Adipose tissue (tissue), 3 donors: Measurements from ENCODE around the gene PRR7. TPM values are rescaled to one million over a fixed set of nuclear protein-coding genes. Genes with fewer than 3 reads are reported as not detected.

Source experiments
- H3K27ac ChIP-seq: one replicate; pipeline ENCODE4 v1.5.1; 2013; ENCODE audit warnings: low read depth, low read length
- WGBS, 3 donors: extraction: QIAGEN DNeasy Blood & Tissue Kit; methylation state at CpG; one replicate each; pipeline ENCODE4 v1.1.7; 2013; 5-methylcytosine and 5-hydroxymethylcytosine counted together
- polyA plus RNA-seq, 3 donors: library from polyadenylated mRNA; stranded (reverse); fragments of 200-250 nt; gene quantifications; one replicate each; pipeline ENCODE4 v1.2.3, GENCODE V29; 2013
- donor health status: healthy with polysubstance abuse.
- donor health status: Bipolar disorder and iron deficiency.
- donor health status: healthy.

Gene PRR7
- polyA plus RNA-seq, 3 donors = 0.34 to 2.7 (median 1.9) TPM

DNA sequence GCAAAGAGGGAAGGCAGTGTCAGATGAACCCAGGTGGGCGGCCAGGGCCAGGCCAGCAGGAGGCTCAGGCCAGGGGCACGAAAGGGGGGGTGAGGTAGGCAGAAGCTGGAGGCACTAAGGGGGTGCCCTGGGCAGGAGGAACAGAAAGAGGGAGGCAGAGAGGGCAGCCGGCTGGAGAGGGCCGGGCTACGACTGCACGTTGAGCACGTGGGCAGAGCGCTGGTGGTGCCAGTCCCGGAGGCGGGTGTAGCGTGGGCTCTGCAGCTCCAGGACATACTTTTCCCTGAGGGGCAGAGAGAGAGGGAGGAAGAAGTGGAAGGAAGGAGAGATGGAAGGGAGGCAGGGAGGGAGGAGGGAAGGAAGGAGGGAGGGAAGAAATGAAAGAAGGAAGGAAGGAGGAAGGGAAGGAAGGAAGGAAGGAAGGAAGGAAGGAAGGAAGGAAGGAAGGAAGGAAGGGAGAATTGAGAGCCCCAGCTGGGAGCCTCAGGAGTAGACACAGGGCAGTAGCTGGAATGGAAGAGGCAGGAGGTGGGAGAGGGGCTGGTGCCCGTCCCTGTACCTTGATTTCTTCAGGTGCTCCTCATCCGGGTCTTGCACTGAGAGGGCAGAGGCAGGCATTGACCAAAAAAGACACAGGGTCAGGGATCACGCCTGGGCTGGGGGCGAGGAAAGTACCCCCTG lies 43.8 kb downstream of the PRR7 start:
- H3K27ac ChIP-seq = no peak overlapping the region
- 85 to 93% (median 90%) methylated on average over 15 of the region's 15 CpGs for WGBS, 3 donors

DNA sequence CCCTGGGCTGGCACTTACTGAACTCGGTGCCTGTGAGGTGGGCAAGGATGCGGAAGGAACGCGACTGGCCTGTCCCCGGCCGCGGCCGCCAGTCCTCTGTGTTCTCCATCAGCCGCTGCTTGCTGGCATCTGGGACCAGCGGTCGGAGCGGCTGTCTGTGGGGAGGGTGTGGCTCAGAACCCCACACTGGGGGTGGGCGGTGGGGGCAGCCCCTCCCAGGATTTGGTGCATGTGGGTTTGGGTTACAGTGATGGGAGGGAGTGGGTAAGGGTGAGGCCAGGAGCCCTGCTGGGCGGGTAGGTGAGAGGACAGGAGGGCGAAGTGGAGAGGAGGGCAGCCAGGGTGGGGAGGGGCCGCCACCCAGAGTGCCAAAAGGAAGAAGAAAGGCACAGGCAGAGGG lies 44.4 kb downstream of the PRR7 start:
- no peak overlapping the region for H3K27ac ChIP-seq

DNA sequence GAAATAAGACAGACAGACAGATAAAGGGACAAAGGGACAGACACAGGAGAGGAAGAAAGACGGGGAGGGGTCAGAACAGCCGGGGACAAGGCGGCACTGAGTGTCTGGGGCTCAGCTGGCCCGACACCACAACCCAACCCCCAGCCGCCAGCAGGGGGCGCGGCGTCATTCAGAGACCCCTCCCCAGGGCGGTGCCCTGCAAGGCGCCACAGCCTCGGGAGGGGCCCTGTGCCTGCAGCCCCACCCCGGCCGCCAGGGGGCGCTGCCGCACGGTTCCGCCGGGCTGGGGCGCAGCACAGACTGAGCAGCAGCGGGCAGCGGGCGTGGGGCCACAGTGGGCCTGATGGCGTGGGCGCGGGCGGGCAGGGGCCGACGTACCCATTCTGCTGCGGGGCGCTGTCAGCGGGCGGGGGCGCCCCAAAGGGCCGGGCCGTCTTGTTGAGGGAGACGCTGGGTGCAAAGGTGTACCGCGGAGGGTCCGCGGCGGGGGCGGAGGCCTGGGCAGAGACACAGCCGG lies 44.9 kb downstream of the PRR7 start:
- H3K27ac ChIP-seq = no peak overlapping the region
- WGBS, 3 donors = 65 to 76% (median 75%) methylated on average over 36 to 43 of the region's 43 CpGs

More for the DNA sequence above, 44.4 kb downstream of the PRR7 start:
- 93 to 95% (median 94%) methylated on average over 16 of the region's 16 CpGs for WGBS, 3 donors

DNA sequence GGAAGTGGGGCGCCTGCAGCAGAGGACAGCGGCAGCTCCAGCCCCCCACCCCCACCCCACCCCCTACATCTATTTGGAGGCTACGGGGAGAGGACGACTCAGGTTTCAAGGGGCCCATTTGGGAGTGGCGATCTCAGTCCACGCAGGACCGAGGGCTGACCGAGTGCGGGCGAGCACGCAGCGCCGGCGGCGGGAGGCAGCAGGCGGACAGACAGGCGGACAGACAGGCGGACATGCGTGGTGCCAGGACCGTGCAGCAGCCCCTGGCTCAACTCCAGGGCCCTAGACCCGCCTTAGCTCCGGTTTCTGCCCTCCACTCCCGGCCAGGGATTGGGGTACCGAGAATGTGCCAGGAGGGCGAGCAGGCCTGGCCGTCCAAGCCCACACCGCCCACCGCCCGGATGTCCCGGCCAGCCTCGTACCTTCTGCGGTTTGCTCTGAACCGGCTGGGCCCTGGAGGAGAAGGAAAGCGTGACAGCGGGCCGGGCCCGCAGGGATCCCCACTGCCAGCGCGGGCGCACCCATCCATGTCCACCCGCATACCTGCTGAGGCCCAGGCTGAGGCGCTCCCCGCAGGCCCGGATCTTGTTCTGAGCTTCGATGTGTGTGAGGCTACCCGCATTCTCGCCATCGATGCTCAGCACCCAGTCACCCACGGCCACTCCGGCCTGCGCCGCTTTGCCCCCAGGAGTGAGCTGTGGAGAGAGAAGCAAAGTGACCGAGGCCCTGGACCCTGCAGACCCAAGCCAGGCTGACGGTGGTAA lies 45.6 kb downstream of the PRR7 start:
- 93 to 98% (median 95%) methylated on average over 49 to 54 of the region's 54 CpGs for whole genome bisulfite sequencing, 3 donors
- no peak overlapping the region for H3K27ac ChIP-seq

DNA sequence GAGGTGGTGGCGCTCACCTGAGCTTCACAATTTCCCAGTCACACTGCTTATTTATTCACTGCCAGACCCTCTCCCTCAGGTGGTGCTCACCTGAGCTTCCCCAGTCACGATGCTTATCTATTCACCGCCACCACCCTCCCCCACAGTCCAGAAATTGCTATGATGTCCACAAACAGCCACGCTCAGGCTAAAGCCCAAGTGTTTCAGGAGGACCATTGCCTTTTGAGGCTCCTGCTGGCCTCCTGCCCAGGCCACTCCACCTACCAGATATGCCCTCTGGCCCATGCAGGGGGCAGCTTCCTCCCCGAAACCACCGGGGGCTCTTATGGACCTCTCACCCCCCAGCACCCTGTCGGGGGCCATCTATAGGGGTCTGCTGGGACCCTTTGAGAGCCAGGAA lies 46.2 kb downstream of the PRR7 start:
- no peak overlapping the region for H3K27ac ChIP-seq
- WGBS, 3 donors = 83 to 91% (median 84%) methylated on average over 7 of the region's 7 CpGs

DNA sequence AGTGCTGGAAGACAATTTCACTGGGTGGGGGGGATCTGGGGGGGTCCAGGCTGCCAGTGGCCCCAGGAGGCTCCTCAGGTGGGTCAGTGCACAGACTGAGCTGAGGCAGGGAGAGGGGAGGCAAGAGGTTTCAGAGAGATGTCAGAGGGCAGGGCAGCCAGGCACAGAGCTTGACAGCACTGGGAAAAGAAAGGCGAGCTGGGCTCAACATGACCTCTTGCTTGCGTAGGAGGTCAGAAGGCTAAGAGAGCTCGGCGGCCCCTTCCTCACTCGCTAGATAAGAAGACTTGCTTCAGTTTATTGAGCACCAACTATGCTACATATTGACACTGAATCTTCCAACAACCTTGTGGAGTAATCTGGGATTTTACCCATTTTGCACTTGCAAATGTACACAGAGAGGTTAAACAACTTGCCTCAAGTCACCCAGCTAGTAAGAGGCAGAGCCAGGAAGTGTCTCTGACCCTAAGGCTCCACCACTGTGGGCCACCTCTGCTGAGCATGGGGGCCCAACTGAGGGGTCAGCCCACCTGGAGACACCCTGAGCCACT lies 47.3 kb downstream of the PRR7 start:
- WGBS, 3 donors = 87 to 90% (median 90%) methylated on average over 5 of the region's 5 CpGs
- H3K27ac ChIP-seq = no peak overlapping the region

DNA sequence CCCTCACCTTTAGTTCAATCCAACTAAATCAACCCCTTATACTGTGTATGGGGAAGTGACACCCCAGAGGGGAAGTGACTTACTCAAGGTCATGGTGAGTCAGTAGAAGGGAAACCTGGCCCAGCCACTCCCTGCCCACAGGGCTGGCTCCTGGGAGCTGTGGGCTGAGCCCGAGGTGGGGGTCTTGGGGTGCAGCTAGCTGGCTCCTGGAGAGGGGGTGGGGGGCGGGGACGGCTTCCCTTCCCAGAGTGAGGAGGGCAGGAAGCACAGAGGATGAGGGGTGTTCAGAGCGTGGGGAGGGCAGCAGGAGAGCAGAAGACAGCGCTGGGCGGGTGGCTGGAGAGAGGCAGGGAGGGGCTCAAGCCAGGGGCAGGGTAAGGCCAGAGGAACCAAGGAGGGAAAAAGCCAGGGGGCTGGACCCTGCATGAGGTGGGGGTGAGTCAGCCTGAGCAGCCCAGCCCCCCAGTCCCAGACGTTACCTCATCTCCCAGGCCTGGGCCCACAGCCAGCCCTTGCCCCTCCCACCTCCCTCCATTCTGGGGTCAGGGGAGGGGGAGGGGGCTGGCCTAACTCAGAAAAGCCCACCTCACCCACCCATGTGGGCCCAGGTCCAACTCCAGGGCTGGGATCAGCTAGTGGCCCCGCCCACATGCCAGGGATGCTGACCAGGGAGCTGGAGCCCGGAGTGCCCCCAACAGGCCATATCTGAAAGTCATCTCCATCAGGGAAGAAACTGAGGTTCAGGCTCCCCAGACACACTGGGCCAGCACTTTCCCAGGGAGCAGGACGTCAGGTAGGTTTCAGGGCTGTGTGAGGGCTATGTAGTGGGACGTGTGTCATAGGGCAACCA lies 48.0 kb downstream of the PRR7 start:
- WGBS, 3 donors = 26 to 58% (median 34%) methylated on average over 11 of the region's 11 CpGs
- peak overlapping the region; percentile 76 for H3K27ac ChIP-seq

DNA sequence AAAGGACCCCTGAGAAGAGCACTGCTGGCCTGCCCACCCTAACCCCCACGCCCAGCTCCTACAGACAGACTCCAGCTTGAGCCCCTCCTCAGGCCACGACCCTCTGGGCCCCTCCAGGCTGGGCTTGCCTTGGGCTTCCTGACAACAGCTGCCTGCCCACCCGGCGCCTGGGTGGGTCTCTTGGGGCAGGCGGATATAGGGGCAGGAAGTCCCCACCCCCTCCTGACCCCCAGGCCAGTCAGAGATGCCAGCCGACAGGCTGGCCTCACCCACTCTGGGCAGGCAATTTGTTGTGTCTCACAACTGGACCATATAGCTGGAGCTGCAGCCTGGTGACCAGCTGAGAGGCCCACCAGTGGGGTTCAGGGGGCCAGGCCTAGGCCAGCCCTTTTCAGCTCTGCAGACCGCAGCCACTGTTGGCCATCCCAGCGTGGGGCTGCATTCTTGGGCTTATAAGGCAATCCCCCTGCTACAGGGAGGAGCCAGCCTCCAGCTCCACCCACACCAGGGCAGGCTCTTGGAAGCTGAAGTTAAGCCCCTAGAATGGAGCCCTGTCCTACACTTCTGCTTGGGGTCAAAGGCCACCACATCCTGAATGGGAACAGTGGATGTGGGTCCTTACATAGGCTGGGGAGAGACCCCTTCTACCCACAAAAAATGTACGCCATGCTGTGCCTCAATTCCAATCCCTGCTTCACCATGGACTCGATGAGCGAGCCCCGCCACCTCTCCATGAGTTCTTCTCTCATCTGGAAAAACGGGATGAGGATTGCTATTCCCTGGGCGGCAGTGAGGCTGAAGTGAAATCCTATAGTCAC lies 48.8 kb downstream of the PRR7 start:
- no peak overlapping the region for H3K27ac ChIP-seq
- WGBS, 3 donors = 54 to 84% (median 57%) methylated on average over 14 of the region's 14 CpGs

DNA sequence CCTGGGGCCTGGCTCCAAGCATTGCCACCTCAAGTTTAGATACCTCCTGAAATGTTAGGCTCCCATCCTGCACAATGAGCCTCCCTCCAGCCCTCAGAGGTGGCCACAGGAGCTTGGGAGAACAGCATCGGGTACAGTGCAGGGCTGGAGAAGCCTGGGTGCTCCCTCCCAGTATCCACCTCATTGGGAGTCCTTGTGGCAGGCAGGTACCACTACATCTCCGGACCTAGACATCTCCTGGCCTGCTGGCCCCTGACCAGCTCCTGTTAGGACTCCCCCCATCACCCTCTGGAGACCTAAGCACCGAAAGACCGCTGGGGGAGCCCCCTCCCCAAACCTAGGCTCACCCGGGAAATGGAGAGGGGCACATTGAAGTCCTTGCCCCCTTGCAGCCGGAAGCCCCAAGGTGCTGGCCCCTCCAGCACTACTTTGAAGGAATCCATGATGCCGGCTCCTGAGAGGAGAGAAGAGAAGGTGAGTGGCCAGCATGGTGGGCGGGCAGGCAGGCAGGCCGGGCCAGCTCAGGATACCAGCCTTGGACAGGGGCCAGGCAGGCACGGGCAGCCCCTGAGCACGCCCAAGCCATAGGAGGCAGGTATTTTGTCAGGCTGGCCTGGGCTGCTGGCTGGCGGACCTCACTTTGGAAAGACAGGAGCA lies 49.6 kb downstream of the PRR7 start:
- WGBS, 3 donors = 32 to 44% (median 35%) methylated on average over 12 of the region's 12 CpGs
- H3K27ac ChIP-seq = peak overlapping the region; percentile 11

DNA sequence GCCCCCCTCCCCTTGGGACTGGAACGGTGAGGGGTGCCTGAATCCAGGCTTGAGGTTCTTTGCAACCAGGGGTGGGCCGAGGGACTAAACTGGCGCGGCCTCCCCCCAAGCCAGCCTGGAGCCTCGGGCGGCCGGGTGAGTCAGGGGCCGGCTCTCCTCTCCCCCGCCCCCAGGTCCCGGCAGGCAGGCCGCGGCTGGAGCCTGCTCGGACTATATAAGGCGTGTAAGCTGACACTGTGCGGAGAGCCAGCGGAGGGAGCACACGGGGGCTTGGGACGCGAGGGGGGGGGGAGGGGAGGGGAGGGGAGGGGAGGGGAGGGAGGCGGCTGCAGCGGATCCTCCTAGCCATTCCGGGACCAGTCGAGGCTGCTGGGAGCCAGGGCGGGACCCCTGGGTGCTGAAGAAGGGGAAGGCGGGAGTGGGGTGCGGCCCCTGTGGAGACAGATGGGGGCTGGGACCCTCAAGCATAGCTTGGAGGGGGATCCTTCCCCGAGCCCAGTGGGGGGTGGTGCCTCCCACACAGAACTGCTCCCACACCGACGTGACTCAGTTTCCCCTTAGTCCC lies 50.2 kb downstream of the PRR7 start:
- H3K27ac ChIP-seq = no peak overlapping the region
- 4 to 5% (median 5%) methylated on average over 14 to 29 of the region's 29 CpGs for WGBS, 3 donors

DNA sequence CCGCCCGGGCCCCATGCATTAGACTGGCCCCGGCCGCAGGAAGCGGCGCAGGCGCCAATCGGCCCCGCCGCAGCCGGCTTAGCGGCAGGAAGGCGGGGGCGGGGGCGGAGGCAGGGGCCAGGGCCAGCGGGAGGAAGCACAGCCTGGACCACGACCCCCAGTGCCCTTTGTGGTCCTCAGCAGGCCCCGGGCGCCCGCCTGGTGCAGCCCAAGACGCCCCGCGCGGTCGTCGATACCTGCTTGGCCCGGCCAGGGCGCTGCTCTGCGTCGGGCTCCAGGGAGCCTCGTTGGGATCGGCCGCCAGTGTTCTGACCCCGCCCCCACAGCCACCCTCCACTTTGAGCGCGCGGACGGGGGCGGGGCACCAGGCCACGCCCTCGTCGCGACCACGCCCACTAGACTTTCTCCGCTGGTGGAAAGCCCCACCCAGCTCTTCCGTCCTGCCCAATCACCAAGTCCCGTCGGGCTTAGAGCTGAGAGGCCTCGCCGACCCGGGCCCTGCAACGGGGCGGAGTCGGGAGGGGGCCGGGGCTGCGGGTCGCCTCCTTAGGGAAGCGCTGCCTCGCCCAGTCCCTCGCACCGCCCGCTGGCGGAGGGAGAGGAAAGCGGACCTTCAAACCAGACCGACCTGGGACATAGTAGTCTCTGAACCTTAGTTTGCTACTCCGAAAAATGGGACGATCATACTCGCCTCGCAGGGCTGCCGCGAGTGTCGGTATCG lies 50.8 kb downstream of the PRR7 start, which contains the start of gene PDLIM7:
PDLIM7 (minus strand) TSS at position 313 of the 721 bp plus-strand sequence. CDS start 1,092 bp downstream, outside the sequence.
- H3K27ac ChIP-seq = peak within 1 kb of the TSS; percentile 11
- 1% methylated on average over 64 to 73 of the region's 73 CpGs for WGBS, 3 donors

DNA sequence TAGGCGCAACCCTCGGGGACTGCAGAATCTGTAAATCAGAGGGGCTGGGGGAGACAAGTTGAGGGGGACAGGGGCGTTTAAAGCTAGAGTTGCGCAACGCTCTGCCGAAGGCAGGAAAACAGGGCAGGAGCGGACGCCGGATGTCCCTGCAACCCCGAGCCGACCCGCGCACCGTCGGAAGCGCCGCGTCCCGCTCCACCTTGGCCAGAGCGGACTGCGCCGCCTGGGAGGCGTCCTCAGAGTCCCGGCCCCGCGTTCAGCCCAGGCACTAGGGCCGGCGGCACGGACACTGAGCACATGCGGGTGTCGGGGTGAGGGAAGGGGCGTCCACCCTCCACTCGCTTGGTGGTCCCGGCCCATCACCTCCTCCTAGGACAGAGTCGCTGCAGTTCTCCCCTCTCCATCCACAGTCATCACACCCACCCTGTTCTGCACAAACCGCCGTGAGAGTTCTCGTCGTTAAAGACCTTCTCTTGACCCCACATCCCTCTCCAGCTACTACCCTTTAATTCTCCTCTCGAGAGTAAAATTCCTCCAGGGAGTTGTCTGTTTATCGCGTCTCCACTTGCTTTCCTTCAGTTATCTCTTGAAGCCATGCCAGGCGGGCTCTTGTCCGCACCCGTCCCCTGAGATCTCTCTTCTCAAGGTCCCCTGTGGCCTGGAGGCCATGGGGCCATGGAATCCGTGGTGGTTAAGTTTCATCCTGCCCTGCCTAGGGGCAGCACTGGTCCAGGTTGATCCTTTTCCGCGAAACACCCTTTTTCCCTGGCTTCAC lies 51.6 kb downstream of the PRR7 start:
- no peak overlapping the region for H3K27ac ChIP-seq
- 8 to 12% (median 11%) methylated on average over 48 of the region's 48 CpGs for WGBS, 3 donors

DNA sequence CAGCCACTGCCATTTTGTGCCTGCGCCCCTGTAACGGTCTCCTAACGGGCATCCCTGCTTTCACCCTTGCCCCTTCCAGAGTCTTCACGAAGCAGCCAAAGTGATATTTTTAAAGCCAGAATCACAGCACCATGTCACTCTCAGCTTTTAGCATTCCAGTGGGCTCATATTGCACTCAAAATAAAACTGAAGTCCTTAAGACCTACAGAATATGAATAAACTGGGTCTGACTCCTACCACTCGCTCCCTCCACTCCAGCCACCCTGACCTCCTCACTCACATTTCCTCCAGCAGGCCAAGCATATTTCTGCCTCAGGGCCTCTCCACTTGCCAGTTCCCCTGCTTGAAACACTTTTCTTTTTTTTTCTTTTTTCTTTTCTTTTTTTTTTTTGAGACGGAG lies 53.2 kb downstream of the PRR7 start:
- H3K27ac ChIP-seq = no peak overlapping the region
- 73 to 87% (median 85%) methylated on average over 6 of the region's 6 CpGs for WGBS, 3 donors

DNA sequence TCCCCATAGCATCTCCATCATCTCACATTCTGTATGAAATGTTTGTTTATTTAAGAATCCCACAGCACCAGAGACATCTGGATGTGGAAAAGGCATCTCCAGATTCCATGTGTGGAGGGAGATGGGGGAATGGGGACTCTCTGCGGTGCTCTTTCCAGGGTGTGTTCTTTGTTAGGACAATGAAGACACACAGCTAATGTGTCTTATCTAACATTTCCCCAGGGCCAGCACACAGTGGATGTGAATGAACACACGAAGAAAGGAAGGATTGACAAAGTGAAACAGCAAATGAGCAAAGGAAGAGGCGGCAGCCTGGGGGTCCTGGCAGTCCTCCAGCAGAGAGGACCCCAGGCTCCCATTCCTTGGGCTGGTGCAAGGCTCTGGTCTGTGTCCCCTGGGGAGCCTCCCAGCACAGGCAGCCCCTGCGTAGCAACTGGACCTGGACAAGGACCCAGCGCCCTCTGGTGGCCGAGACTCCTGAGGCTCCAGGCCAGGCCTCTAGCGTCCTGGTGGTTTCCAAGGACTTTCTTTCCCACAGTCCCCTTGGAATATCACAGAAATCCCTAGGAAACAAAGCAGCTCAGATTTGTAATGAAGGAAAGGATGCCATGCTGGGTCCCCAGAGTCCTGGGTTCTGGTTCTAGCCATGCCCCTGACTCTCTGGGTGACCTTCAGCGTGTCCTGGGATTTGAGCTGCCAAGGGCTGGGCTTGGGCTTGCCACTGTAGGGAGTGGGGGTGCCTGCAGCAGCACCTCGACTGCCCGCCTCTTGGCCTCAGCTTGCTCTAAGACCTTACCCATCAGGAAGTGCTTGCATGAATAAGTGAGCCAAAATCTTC lies 54.3 kb downstream of the PRR7 start:
- no peak overlapping the region for H3K27ac ChIP-seq
- WGBS, 3 donors = 19% methylated on average over 10 of the region's 10 CpGs
